ENCODE data around the gene AURKA.

Gene AURKA

GRCh38 chr20:56328861-56329260, 63.2 kb downstream of the AURKA start:
- DNase-seq (ENCODE audit: low read depth in 1 of 2, low spot score in 1 of 2), result peak; percentile 44 to 78

DNA sequence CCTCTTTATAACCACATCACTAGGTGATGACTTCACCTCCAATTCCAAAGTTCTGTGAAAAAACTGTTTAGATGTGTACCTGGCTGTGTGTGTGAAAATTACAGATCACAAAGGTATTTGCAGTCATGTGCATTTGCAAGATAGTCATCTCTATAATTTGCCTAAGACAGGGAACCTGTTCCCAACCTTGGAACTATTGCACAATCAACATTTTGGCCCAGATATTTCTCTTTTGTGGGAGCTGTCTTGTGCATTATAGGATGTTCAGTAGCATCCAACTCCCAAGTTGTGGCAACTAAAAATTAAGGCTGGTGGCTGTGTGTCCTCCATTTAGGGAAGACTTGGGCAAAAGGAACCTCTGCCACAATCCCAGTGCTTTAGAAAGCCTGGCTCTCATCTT, 67.2 kb downstream of the AURKA start:
- no peak for TF ChIP-seq JUND (IDR thresholded peaks at IDR 0.05; ENCODE audit: low read depth)
- DNase-seq (ENCODE audit: low read depth in 1 of 2, low spot score in 1 of 2), result no peak
- in situ Hi-C loops (cut with HindIII; ENCODE audit: low pct_unique_long_range_greater_than_20kb, low sequenced_read_pairs), result no loop called here

More at GRCh38 chr20:56328861-56329260, 63.2 kb downstream of the AURKA start:
- no peak for TF ChIP-seq JUND (IDR thresholded peaks at IDR 0.05; ENCODE audit: low read depth)
- in situ Hi-C loops (cut with HindIII; ENCODE audit: low pct_unique_long_range_greater_than_20kb, low sequenced_read_pairs), result no loop called here

GRCh38 chr20:56323656-56324055, 68.4 kb downstream of the AURKA start:
- in situ Hi-C loops (cut with HindIII; ENCODE audit: low pct_unique_long_range_greater_than_20kb, low sequenced_read_pairs), result no loop called here
- no peak for DNase-seq (ENCODE audit: low read depth in 1 of 2, low spot score in 1 of 2)

DNA sequence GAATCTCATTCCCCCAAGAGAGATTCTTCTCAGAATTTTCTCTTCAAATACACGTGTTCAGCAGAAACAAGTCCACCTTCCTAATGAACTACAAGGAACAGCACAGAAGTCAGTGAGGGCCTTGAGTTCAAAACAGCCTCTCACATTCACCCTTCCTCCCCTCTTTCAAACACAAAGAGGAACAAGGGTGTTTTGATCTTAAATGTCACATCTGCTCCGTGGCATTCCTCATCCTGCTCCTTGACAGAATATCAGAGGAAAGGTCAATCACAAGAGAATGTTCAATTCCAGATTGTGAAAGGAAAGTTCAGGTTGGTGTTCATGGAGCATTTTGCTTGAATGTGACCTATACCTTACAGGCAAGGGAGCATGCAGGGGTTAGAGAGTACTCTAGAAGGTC, 68.8 kb downstream of the AURKA start:
- in situ Hi-C loops (cut with HindIII; ENCODE audit: low pct_unique_long_range_greater_than_20kb, low sequenced_read_pairs), result no loop called here
- DNase-seq (ENCODE audit: low read depth in 1 of 2, low spot score in 1 of 2), result no peak
- no peak for TF ChIP-seq JUND (IDR thresholded peaks at IDR 0.05; ENCODE audit: low read depth)

More at GRCh38 chr20:56323656-56324055, 68.4 kb downstream of the AURKA start:
- TF ChIP-seq JUND (IDR thresholded peaks at IDR 0.05; ENCODE audit: low read depth), result no peak

GRCh38 chr20:56322681-56323080, 69.3 kb downstream of the AURKA start:
- TF ChIP-seq JUND (IDR thresholded peaks at IDR 0.05; ENCODE audit: low read depth), result no peak
- no peak for DNase-seq (ENCODE audit: low read depth in 1 of 2, low spot score in 1 of 2)
- in situ Hi-C loops (cut with HindIII; ENCODE audit: low pct_unique_long_range_greater_than_20kb, low sequenced_read_pairs), result no loop called here
